ENCODE measurements around the gene SART3. TPM values are rescaled to one million over a fixed set of nuclear protein-coding genes. Genes with fewer than 3 reads are reported as not detected.

Gene SART3
- total RNA-seq, 4 donors from 2014 or later, result 28.7 to 71.8 (median 53.2) TPM

DNA sequence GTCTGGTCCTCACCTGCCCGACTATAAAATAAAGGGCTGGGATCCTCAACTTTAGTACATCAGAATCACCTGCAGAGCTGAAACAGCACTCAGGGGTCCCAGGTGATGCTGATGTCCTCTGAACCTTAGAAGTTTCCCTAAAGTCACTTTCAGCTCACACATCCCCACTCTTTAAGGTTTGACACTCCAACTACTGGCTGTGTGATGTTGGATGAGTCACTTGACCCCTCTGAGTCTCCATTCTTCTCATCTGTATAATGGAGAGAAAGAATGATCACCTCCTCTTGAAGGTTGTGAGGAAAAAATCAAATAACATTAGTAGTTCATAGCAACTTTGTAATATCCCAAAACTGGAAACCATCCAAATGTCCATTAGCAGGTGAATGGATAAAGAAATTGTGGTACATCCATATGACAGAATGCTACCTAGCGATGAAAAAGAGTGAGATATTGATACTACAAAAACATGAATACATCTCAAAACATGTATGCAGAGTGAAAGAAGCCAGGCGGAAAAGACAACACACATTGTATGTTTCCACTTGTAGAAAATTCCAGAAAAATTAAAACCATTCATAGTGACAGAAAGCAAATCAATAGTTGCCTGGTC is 23.6 kb upstream of the SART3 start:
- Histone ChIP-seq H3K27ac (peak overlapping the region in 1 of 4 donors; percentile 8), H3K36me3 (no peaks in the 10 kb centered on the region), H3K4me3 (no peak overlapping the region), H3K4me1 (peaks cover 0 to 16% (median 0%) of the 10 kb centered on the region in 3 donors), H3K27me3 (peaks cover 14% of the 10 kb centered on the region), H3K9me3 (no peaks in the 10 kb centered on the region)
- ATAC-seq, result no peak
- WGBS, 2 donors (ENCODE audit: low coverage in 1 of 2), result 56 to 83% methylated on average over 1 to 3 of the region's 3 CpGs
- TF ChIP-seq POLR2AphosphoS5 (IDR thresholded peaks at IDR 0.05) (no peak), POLR2A (IDR thresholded peaks at IDR 0.05) (no peak), EP300 (IDR thresholded peaks at IDR 0.05) (no peak)
- TF ChIP-seq, protein P1, sequence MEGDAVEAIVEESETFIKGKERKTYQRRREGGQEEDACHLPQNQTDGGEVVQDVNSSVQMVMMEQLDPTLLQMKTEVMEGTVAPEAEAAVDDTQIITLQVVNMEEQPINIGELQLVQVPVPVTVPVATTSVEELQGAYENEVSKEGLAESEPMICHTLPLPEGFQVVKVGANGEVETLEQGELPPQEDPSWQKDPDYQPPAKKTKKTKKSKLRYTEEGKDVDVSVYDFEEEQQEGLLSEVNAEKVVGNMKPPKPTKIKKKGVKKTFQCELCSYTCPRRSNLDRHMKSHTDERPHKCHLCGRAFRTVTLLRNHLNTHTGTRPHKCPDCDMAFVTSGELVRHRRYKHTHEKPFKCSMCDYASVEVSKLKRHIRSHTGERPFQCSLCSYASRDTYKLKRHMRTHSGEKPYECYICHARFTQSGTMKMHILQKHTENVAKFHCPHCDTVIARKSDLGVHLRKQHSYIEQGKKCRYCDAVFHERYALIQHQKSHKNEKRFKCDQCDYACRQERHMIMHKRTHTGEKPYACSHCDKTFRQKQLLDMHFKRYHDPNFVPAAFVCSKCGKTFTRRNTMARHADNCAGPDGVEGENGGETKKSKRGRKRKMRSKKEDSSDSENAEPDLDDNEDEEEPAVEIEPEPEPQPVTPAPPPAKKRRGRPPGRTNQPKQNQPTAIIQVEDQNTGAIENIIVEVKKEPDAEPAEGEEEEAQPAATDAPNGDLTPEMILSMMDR (IDR thresholded peaks at IDR 0.05), result no peak

DNA sequence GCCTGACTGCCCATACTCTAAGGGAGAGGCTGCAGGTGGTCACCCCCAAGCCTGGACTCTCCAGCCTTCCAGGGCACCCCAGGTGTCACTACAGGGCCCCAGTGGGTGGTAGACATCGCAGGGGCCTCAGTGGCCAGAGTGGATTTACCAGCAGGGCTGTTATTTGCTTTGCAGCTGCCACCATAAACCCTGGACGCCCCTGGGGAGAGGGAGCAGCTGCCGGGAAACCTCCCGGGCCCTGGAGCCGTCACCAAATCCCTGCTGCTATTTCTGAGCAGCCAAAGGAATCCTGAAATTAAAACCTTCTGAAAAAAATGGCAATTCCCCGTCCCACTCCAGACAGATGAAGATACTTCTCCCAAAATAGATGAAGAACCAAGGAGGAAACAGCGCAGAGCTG is 23.0 kb upstream of the SART3 start:
- no peak for ATAC-seq
- no peaks in the 10 kb centered on the region for H3K9me3 ChIP-seq
- no peaks in the 10 kb centered on the region for H3K36me3 ChIP-seq
- TF ChIP-seq POLR2AphosphoS5 (IDR thresholded peaks at IDR 0.05), result no peak
- TF ChIP-seq EP300 (IDR thresholded peaks at IDR 0.05), result no peak
- TF ChIP-seq POLR2A (IDR thresholded peaks at IDR 0.05), result no peak
- TF ChIP-seq, protein P1 (IDR thresholded peaks at IDR 0.05), result no peak
- H3K27me3 ChIP-seq, result peaks cover 12% of the 10 kb centered on the region
- H3K27ac ChIP-seq, result peak overlapping the region in 1 of 4 donors; percentile 8
- 39 to 100% methylated on average over 1 to 6 of the region's 7 CpGs for WGBS, 2 donors (ENCODE audit: low coverage in 1 of 2)
- H3K4me3 ChIP-seq, result no peak overlapping the region
- H3K4me1 ChIP-seq, result peaks cover 0 to 16% (median 0%) of the 10 kb centered on the region in 3 donors

DNA sequence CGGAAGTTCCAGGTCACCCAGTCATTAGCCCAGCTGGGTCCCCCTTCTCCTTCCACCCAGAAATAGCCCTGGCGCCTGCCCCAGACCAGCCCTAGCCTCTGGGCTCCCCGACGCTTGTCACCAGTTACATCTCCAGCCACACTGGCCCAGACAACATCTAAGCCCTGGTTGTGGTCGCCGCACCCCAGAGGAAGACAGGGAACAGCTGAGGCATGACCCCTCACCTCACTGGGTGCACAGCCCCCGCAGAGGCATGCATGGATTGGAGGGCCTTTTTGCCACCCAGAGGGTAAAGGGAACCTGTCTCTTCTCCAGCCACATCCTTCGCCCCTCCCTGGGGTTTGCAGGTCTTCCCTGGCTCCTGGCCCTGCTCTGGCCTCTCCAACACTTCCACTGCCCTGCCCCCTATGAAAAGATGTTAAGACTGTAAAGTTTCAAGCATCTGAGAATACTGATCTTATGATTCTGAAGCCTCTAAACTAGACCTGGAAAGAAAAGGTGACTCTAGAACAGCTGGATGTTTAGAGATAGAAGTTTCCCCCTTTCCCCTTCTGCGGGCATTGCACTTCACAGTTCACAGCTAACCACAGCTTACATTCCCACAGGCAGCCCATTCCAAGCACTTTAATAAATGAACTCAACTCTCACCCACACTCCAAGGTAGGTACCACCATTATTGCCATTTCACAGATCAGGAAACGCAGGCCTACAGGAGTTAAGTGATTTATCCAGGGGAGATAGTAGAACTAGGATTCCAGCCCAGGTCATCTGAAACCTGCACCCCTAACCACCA is 22.2 kb upstream of the SART3 start:
- H3K36me3 ChIP-seq, result no peaks in the 10 kb centered on the region
- TF ChIP-seq EP300 (IDR thresholded peaks at IDR 0.05) (no peak), POLR2A (IDR thresholded peaks at IDR 0.05) (no peak), POLR2AphosphoS5 (IDR thresholded peaks at IDR 0.05) (no peak)
- TF ChIP-seq, protein P1 (IDR thresholded peaks at IDR 0.05), result no peak
- H3K4me1 ChIP-seq, result peaks cover 0 to 16% (median 0%) of the 10 kb centered on the region in 3 donors
- no peak for ATAC-seq
- 60 to 88% methylated on average over 1 to 2 of the region's 10 CpGs for WGBS, 2 donors (ENCODE audit: low coverage in 1 of 2)
- no peaks in the 10 kb centered on the region for H3K9me3 ChIP-seq
- no peak overlapping the region for H3K27ac ChIP-seq
- H3K27me3 ChIP-seq, result peaks cover 3% of the 10 kb centered on the region
- no peak overlapping the region for H3K4me3 ChIP-seq

DNA sequence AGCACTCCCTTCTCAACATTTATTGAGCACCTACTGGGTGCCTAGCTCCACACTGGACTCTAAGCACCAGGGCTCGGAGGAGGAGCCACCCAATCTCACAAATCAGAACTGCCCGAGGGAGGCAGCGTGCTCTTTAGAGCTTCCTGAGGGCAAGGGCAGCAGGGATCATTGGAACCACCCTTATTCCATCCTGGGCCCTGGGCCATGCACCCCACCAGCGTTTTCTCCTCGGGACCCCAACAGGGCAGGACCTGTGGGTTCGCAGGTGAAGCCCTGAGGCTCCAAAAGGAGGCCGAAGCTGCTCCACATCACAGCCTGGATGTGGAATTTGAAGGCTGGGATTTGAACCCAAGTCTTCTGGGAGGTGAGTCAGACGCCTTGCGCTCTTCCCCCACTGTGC is 21.5 kb upstream of the SART3 start:
- Histone ChIP-seq H3K4me1 (peaks cover 0 to 16% (median 0%) of the 10 kb centered on the region in 3 donors), H3K27ac (no peak overlapping the region), H3K4me3 (no peak overlapping the region), H3K9me3 (no peaks in the 10 kb centered on the region), H3K36me3 (no peaks in the 10 kb centered on the region), H3K27me3 (no peaks in the 10 kb centered on the region)
- no peak for ATAC-seq
- 80 to 84% methylated on average over 2 to 3 of the region's 9 CpGs for WGBS, 2 donors (ENCODE audit: low coverage in 1 of 2)
- no peak for TF ChIP-seq POLR2A (IDR thresholded peaks at IDR 0.05)
- TF ChIP-seq EP300 (IDR thresholded peaks at IDR 0.05), result no peak
- TF ChIP-seq, protein P1 (IDR thresholded peaks at IDR 0.05), result no peak
- TF ChIP-seq POLR2AphosphoS5 (IDR thresholded peaks at IDR 0.05), result no peak

All from gastroesophageal sphincter (tissue), 4 donors.